Sigmoid colon (tissue), 7 donors: ENCODE measurements around the gene ZNF281. TPM values are rescaled to one million over a fixed set of nuclear protein-coding genes. Genes with fewer than 3 reads are reported as not detected.

ENCODE experiments used
- DNase-seq: peaks from one replicate; pipeline ENCODE4 v3.0.0-alpha.2; 2019
- H3K27ac ChIP-seq, 4 donors: fragments of 200-600 bp; sonication (generic); one replicate each; pipeline ENCODE4 v1.5.1; 2016 to 2019; ENCODE audit warnings: mild to moderate bottlenecking in 1 of 4
- H3K27me3 ChIP-seq, 3 donors: fragments of 200-600 bp; sonication (generic); one replicate each; pipeline ENCODE4 v1.5.1; 2019; ENCODE audit warnings: mild to moderate bottlenecking in 1 of 3
- H3K36me3 ChIP-seq, 4 donors: fragments of 200-600 bp; sonication (generic); one replicate each; pipeline ENCODE4 v1.5.1; 2016 to 2019
- H3K4me1 ChIP-seq, 4 donors: fragments of 200-600 bp; sonication (generic); one replicate each; pipeline ENCODE4 v1.5.1; 2017 to 2019
- H3K4me3 ChIP-seq, 4 donors: fragments of 200-600 bp; sonication (generic); one replicate each; pipeline ENCODE4 v1.5.1; 2017 to 2019; ENCODE audit warnings: mild to moderate bottlenecking in 2 of 4, moderate library complexity in 1 of 4
- H3K9me3 ChIP-seq, 4 donors: fragments of 200-600 bp in 3 of 4; sonication (generic) in 3 of 4; one replicate each; pipeline versions ENCODE4 v1.5.1 to v1.6.1; 2013 to 2019
- CTCF ChIP-seq, 4 experiments: fragments of 450-650 bp in 3 of 4; fragments of 200-600 bp in 1 of 4; IDR thresholded peaks; one replicate each; pipeline ENCODE4 v1.5.1; 2016 to 2019; ENCODE audit warnings: antibody characterized with exemption in 4 of 4, mild to moderate bottlenecking in 3 of 4, moderate library complexity in 2 of 4
- EP300 ChIP-seq, 4 donors: sonication (generic); formaldehyde crosslinking; IDR thresholded peaks; one replicate each; pipeline ENCODE4 v1.6.1; 2017; ENCODE audit warnings: antibody characterized with exemption in 4 of 4
- POLR2A ChIP-seq, 2 donors: fragments of 450-650 bp; IDR thresholded peaks; one replicate each; pipeline ENCODE4 v1.6.1; 2016; ENCODE audit warnings: antibody characterized with exemption in 2 of 2, mild to moderate bottlenecking in 2 of 2, moderate library complexity in 2 of 2
- POLR2AphosphoS5 ChIP-seq, 4 donors: sonication (generic); formaldehyde crosslinking; IDR thresholded peaks; one replicate each; pipeline ENCODE4 v1.6.1; 2017; ENCODE audit warnings: antibody characterized with exemption in 4 of 4
- WGBS, 2 donors: extraction: QIAGEN DNeasy Blood & Tissue Kit; methylation state at CpG; one replicate each; pipeline ENCODE4 v1.1.7; 2013; 5-methylcytosine and 5-hydroxymethylcytosine counted together
- intact Hi-C: fragments of 100-400 bp; cut with DNase I; formaldehyde crosslinking; loops from one replicate; pipeline ENCODE4 v1.15.1; 2023
- polyA plus RNA-seq, 3 donors: library from polyadenylated mRNA; stranded (reverse); fragments of 200-250 nt; gene quantifications; one replicate each; pipeline ENCODE4 v1.2.3, GENCODE V29; 2013
- total RNA-seq, 4 donors: library from RNA; depleted of rRNA; stranded (reverse); fragments of >200 nt; gene quantifications; one replicate each; pipeline ENCODE4 v1.1.0, GENCODE V29; 2016
- donor health status: healthy with polysubstance abuse.
- donor health status: Bipolar disorder and iron deficiency.
- donor health status: healthy.

The ZNF281 gene
- total and polyA plus RNA-seq, 7 donors, result 2.1 to 16.4 (median 13.2) TPM

- Histone ChIP-seq H3K4me3 (peak overlapping the region; percentile 1 to 28 (median 12)), H3K36me3 (no peaks in the 10 kb centered on the region), H3K27ac (peak overlapping the region in 2 of 4 donors; percentile 34 to 49), H3K4me1 (peaks cover 0 to 20% (median 8%) of the 10 kb centered on the region in 4 donors), H3K27me3 (no peaks in the 10 kb centered on the region), H3K9me3 (no peaks in the 10 kb centered on the region)
- TF ChIP-seq EP300 (IDR thresholded peaks at IDR 0.05) (no peak), POLR2A (IDR thresholded peaks at IDR 0.05) (no peak)
- WGBS, 2 donors, result 9 to 28% methylated on average over 5 of the region's 5 CpGs
- no peak for DNase-seq
- intact Hi-C loops, result no loop called here
These were observed 27.8 kb upstream of the ZNF281 start for GRCh38 chr1:200437556-200438203.

GRCh38 chr1:200437088-200437487, 27.3 kb upstream of the ZNF281 start:
- TF ChIP-seq POLR2A (IDR thresholded peaks at IDR 0.05), result no peak
- TF ChIP-seq EP300 (IDR thresholded peaks at IDR 0.05), result no peak
- no peak for TF ChIP-seq POLR2AphosphoS5 (IDR thresholded peaks at IDR 0.05)
- TF ChIP-seq CTCF (IDR thresholded peaks at IDR 0.05), result no peak
- Histone ChIP-seq H3K27ac (no peak overlapping the region), H3K4me1 (peaks cover 0 to 20% (median 8%) of the 10 kb centered on the region in 4 donors), H3K27me3 (no peaks in the 10 kb centered on the region), H3K9me3 (no peaks in the 10 kb centered on the region), H3K4me3 (no peak overlapping the region), H3K36me3 (no peaks in the 10 kb centered on the region)
- intact Hi-C loops, result no loop called here
- no peak for DNase-seq

- intact Hi-C loops, result no loop called here
- H3K36me3 ChIP-seq, result no peaks in the 10 kb centered on the region
- no peak overlapping the region for H3K4me3 ChIP-seq
- no peak overlapping the region for H3K27ac ChIP-seq
- TF ChIP-seq POLR2AphosphoS5 (IDR thresholded peaks at IDR 0.05) (no peak), POLR2A (IDR thresholded peaks at IDR 0.05) (no peak), EP300 (IDR thresholded peaks at IDR 0.05) (no peak), CTCF (IDR thresholded peaks at IDR 0.05) (no peak)
- H3K27me3 ChIP-seq, result no peaks in the 10 kb centered on the region
- DNase-seq, result no peak
- H3K4me1 ChIP-seq, result peaks cover 0 to 20% (median 8%) of the 10 kb centered on the region in 4 donors
- no peaks in the 10 kb centered on the region for H3K9me3 ChIP-seq
These were observed 26.6 kb upstream of the ZNF281 start for GRCh38 chr1:200436436-200436835.

- no peaks in the 10 kb centered on the region for H3K27me3 ChIP-seq
- H3K4me3 ChIP-seq, result no peak overlapping the region
- H3K9me3 ChIP-seq, result no peaks in the 10 kb centered on the region
- TF ChIP-seq POLR2A (IDR thresholded peaks at IDR 0.05) (no peak), EP300 (IDR thresholded peaks at IDR 0.05) (no peak), CTCF (IDR thresholded peaks at IDR 0.05) (no peak), POLR2AphosphoS5 (IDR thresholded peaks at IDR 0.05) (no peak)
- peaks cover 0 to 20% (median 8%) of the 10 kb centered on the region in 4 donors for H3K4me1 ChIP-seq
- DNase-seq, result no peak
- intact Hi-C loops, result no loop called here
- peak overlapping the region in 3 of 4 donors; percentile 2 to 51 (median 7) for H3K27ac ChIP-seq
- WGBS, 2 donors, result 88 to 92% methylated on average over 8 of the region's 8 CpGs
- H3K36me3 ChIP-seq, result no peaks in the 10 kb centered on the region
These were observed 25.5 kb upstream of the ZNF281 start for GRCh38 chr1:200435200-200435780.

- intact Hi-C loops, result no loop called here
- H3K27me3 ChIP-seq, result no peaks in the 10 kb centered on the region
- H3K9me3 ChIP-seq, result no peaks in the 10 kb centered on the region
- H3K4me1 ChIP-seq, result peaks cover 0 to 20% (median 8%) of the 10 kb centered on the region in 4 donors
- WGBS, 2 donors, result 96 to 100% methylated on average over 1 of the region's 1 CpG
- no peak overlapping the region for H3K4me3 ChIP-seq
- H3K27ac ChIP-seq, result no peak overlapping the region
- no peaks in the 10 kb centered on the region for H3K36me3 ChIP-seq
- no peak for TF ChIP-seq CTCF (IDR thresholded peaks at IDR 0.05)
- DNase-seq, result no peak
These were observed 23.8 kb upstream of the ZNF281 start for GRCh38 chr1:200433586-200433985.
